Neural progenitor cell (in vitro differentiated cells): ENCODE results near the gene CD46. TPM values are rescaled to one million over a fixed set of nuclear protein-coding genes. Genes with fewer than 3 reads are reported as not detected.

Experiments used
- DNase-seq: peaks from one replicate; pipeline ENCODE4 v3.0.0-alpha.2; 2016; ENCODE audit warnings: low spot score
- H2AFZ ChIP-seq: fragments of 200-600 bp; sonication (generic); replicated peaks from 2 replicates; pipeline ENCODE4 v1.6.1; 2016; ENCODE audit warnings: antibody characterized with exemption
- H3F3A ChIP-seq: fragments of 200-600 bp; sonication (generic); 2 replicates; pipeline ENCODE4 v1.6.1; 2016; ENCODE audit warnings: antibody characterized with exemption, low read depth
- H3K27ac ChIP-seq: fragments of 200-600 bp; sonication (generic); 2 replicates; pipeline ENCODE4 v1.5.1; 2016; ENCODE audit warnings: mild to moderate bottlenecking
- H3K27me3 ChIP-seq: fragments of 200-600 bp; sonication (generic); 2 replicates; pipeline ENCODE4 v1.6.1; 2016; ENCODE audit warnings: mild to moderate bottlenecking, moderate library complexity
- H3K36me3 ChIP-seq: fragments of 200-600 bp; sonication (generic); 2 replicates; pipeline ENCODE4 v1.5.1; 2016
- H3K4me1 ChIP-seq: fragments of 200-600 bp; sonication (generic); 2 replicates; pipeline ENCODE4 v1.6.1; 2016; ENCODE audit warnings: mixed run types
- H3K4me2 ChIP-seq: fragments of 200-600 bp; sonication (generic); 2 replicates; pipeline ENCODE4 v1.6.1; 2016
- H3K4me3 ChIP-seq: fragments of 200-600 bp; sonication (generic); 2 replicates; pipeline ENCODE4 v1.5.1; 2016
- H3K79me2 ChIP-seq: fragments of 200-600 bp; sonication (generic); 2 replicates; pipeline ENCODE4 v1.6.1; 2016; ENCODE audit warnings: low read depth
- H3K9ac ChIP-seq: fragments of 200-600 bp; sonication (generic); 2 replicates; pipeline ENCODE4 v1.6.1; 2016
- H3K9me3 ChIP-seq: fragments of 200-600 bp; sonication (generic); 2 replicates; pipeline ENCODE4 v1.5.1; 2016; ENCODE audit warnings: low read depth
- H4K20me1 ChIP-seq: fragments of 200-600 bp; sonication (generic); 2 replicates; pipeline ENCODE4 v1.6.1; 2016; ENCODE audit warnings: low read depth
- H3K27ac Mint-ChIP-seq: 3 replicates; pipeline ENCODE4 v1.8.0; 2021; ENCODE audit warnings: mixed read lengths
- H3K27me3 Mint-ChIP-seq: 2 replicates; pipeline ENCODE4 v1.8.0; 2022; ENCODE audit warnings: low read depth, mild to moderate bottlenecking, inconsistent platforms, moderate library complexity, mixed read lengths; ENCODE audit not compliant: insufficient read depth
- H3K36me3 Mint-ChIP-seq: 3 replicates; pipeline ENCODE4 v1.8.0; 2021; ENCODE audit warnings: mixed read lengths
- H3K4me1 Mint-ChIP-seq: 3 replicates; pipeline ENCODE4 v1.8.0; 2021; ENCODE audit warnings: mixed read lengths
- H3K4me3 Mint-ChIP-seq: 3 replicates; pipeline ENCODE4 v1.8.0; 2021; ENCODE audit warnings: mild to moderate bottlenecking, moderate library complexity, mixed read lengths
- H3K9me3 Mint-ChIP-seq: 3 replicates; pipeline ENCODE4 v1.8.0; 2020; ENCODE audit warnings: mixed read lengths
- CTCF ChIP-seq: fragments of 200-600 bp; sonication (generic); IDR thresholded peaks from 2 replicates; pipeline ENCODE4 v1.5.1; 2017; ENCODE audit warnings: antibody characterized with exemption, mild to moderate bottlenecking
- EZH2 ChIP-seq: fragments of 200-600 bp; sonication (generic); IDR thresholded peaks from 2 replicates; pipeline ENCODE4 v1.6.1; 2017; ENCODE audit warnings: antibody characterized with exemption, mild to moderate bottlenecking, moderate library complexity
- EZH2phosphoT487 ChIP-seq: fragments of 200-600 bp; sonication (generic); IDR thresholded peaks from 2 replicates; pipeline ENCODE4 v1.6.1; 2017; ENCODE audit warnings: antibody characterized with exemption
- total RNA-seq: library from RNA; depleted of rRNA; stranded (reverse); fragments of >200 nt; gene quantifications from 2 replicates; pipeline ENCODE4 v1.2.3, GENCODE V29; 2015; ENCODE audit warnings: low replicate concordance

Gene CD46
- total RNA-seq, 1 donor from 2014 or later = 186 TPM

- H3K4me3 Mint-ChIP-seq = no peak overlapping the region
- H3K27ac ChIP-seq = no peak overlapping the region
Measured at GRCh38 chr1:207808911-207809555, 57.2 kb downstream of the CD46 start.

GRCh38 chr1:207810173-207810572 is 58.3 kb downstream of the CD46 start:
- Mint-ChIP-seq H3K4me3 (no peak overlapping the region), H3K27ac (no peak overlapping the region), H3K9me3 (no peaks in the 10 kb centered on the region), H3K4me1 (no peaks in the 10 kb centered on the region), H3K27me3 (no peaks in the 10 kb centered on the region), H3K36me3 (peaks cover 12% of the 10 kb centered on the region)
- no peaks in the 10 kb centered on the region for H3F3A ChIP-seq
- no peak overlapping the region for H2AFZ ChIP-seq
- H3K36me3 ChIP-seq = no peaks in the 10 kb centered on the region
- no peaks in the 10 kb centered on the region for H3K9me3 ChIP-seq
- H3K27me3 ChIP-seq = no peaks in the 10 kb centered on the region
- no peaks in the 10 kb centered on the region for H4K20me1 ChIP-seq
- no peaks in the 10 kb centered on the region for H3K79me2 ChIP-seq
- H3K4me1 ChIP-seq = no peaks in the 10 kb centered on the region
- no peak overlapping the region for H3K4me3 ChIP-seq
- H3K27ac ChIP-seq = no peak overlapping the region
- no peak overlapping the region for H3K4me2 ChIP-seq
- H3K9ac ChIP-seq = no peak overlapping the region
- DNase-seq = no peak
- TF ChIP-seq EZH2 = no peak
- TF ChIP-seq CTCF = no peak
- no peak for TF ChIP-seq EZH2phosphoT487

More at GRCh38 chr1:207808911-207809555, 57.2 kb downstream of the CD46 start:
- H3K9me3 ChIP-seq = no peaks in the 10 kb centered on the region
- no peaks in the 10 kb centered on the region for H3K79me2 ChIP-seq
- no peak overlapping the region for H3K4me3 ChIP-seq
- DNase-seq = no peak
- Mint-ChIP-seq H3K9me3 (no peaks in the 10 kb centered on the region), H3K36me3 (peaks cover 8% of the 10 kb centered on the region), H3K4me1 (no peaks in the 10 kb centered on the region), H3K27me3 (no peaks in the 10 kb centered on the region), H3K27ac (no peak overlapping the region)
- H4K20me1 ChIP-seq = no peaks in the 10 kb centered on the region
- no peaks in the 10 kb centered on the region for H3K36me3 ChIP-seq
- TF ChIP-seq EZH2phosphoT487 (no peak), CTCF (no peak), EZH2 (no peak)
- H3K9ac ChIP-seq = no peak overlapping the region
- no peaks in the 10 kb centered on the region for H3F3A ChIP-seq
- H2AFZ ChIP-seq = no peak overlapping the region
- no peaks in the 10 kb centered on the region for H3K27me3 ChIP-seq
- H3K4me1 ChIP-seq = no peaks in the 10 kb centered on the region
- H3K4me2 ChIP-seq = no peak overlapping the region

- H3K27ac Mint-ChIP-seq = no peak overlapping the region
- no peaks in the 10 kb centered on the region for H3F3A ChIP-seq
- no peaks in the 10 kb centered on the region for H3K4me1 ChIP-seq
- H3K9me3 ChIP-seq = no peaks in the 10 kb centered on the region
- no peaks in the 10 kb centered on the region for H3K27me3 Mint-ChIP-seq
- TF ChIP-seq EZH2phosphoT487 (no peak), CTCF (no peak), EZH2 (no peak)
- H3K27ac ChIP-seq = no peak overlapping the region
- H4K20me1 ChIP-seq = no peaks in the 10 kb centered on the region
- H3K4me3 Mint-ChIP-seq = no peak overlapping the region
- H3K4me2 ChIP-seq = no peak overlapping the region
- no peak for DNase-seq
- H2AFZ ChIP-seq = no peak overlapping the region
- H3K36me3 ChIP-seq = no peaks in the 10 kb centered on the region
- no peaks in the 10 kb centered on the region for H3K79me2 ChIP-seq
- no peaks in the 10 kb centered on the region for H3K27me3 ChIP-seq
- no peaks in the 10 kb centered on the region for H3K4me1 Mint-ChIP-seq
- peaks cover 18% of the 10 kb centered on the region for H3K36me3 Mint-ChIP-seq
- no peak overlapping the region for H3K4me3 ChIP-seq
- H3K9me3 Mint-ChIP-seq = no peaks in the 10 kb centered on the region
- H3K9ac ChIP-seq = no peak overlapping the region
Measured at GRCh38 chr1:207810606-207811295, 58.9 kb downstream of the CD46 start.
